SW480 (cell line): ENCODE data around the gene KDELR1.

Experiments used
- DNase-seq: peaks from one replicate; pipeline ENCODE4 v3.0.0-alpha.2; 2016; ENCODE audit warnings: low spot score

The KDELR1 gene

GRCh38 chr19:48371367-48371766 is 20.0 kb downstream of the KDELR1 start:
- no peak for DNase-seq

GRCh38 chr19:48370955-48371354 is 20.4 kb downstream of the KDELR1 start:
- no peak for DNase-seq

GRCh38 chr19:48368936-48369335 is 22.4 kb downstream of the KDELR1 start:
- DNase-seq, result no peak

DNA sequence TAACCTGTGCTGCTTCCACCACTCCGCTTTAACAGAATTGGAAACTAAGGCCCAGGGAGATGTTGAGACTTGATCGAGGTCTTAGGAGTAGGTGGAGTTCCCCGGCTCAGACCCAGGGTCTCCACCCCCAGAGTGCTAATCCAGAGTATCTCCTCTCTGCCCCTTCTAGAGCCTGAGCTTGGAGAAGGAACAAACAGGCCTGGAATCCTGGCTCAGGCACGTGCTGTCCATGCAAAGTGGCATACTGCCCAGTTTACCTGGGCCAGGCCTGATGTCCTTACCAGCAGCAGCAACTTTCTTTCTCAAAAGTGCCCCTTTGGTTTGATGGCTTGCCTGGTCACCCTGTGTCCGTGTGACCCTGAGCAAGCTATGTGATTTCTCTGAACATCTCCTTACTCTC is 23.5 kb downstream of the KDELR1 start:
- no peak for DNase-seq

- no peak for DNase-seq
Observed at GRCh38 chr19:48365602-48366001, 25.7 kb downstream of the KDELR1 start.

DNA sequence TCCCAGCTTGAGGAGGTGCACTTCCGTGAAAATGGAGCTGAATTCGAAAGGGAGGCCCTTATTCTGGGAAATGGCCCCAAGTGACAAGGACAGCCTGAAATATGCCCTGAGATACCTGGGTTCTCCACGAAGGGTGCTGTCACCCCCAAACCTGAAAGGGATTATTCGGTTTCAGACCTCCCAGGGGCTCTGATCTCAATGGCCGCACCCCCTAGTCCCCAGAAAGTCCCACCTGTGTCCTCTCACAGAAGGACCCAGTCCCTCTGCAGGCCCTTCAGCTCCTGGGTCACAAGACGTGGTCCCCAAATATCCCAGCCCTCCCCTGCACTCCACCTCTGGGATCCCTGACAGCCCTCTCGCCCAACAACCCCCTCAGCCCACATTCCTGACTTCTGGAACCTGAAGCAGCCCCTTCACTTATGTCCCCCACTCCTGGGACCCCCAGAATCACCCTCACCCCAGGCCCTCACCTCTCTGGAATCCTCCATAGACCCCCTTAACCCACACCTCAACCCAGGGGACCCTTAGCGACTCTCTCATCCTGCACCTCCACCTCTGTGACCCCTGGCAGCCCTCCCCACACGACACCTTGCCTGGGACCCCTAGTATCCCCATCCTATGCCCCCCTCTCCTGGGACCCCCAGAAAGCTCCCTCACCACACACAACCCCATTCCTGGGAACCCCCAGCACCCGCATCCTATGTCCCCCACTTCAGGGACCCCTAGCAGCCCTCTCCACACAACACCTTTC is 26.6 kb downstream of the KDELR1 start:
- DNase-seq, result no peak

DNA sequence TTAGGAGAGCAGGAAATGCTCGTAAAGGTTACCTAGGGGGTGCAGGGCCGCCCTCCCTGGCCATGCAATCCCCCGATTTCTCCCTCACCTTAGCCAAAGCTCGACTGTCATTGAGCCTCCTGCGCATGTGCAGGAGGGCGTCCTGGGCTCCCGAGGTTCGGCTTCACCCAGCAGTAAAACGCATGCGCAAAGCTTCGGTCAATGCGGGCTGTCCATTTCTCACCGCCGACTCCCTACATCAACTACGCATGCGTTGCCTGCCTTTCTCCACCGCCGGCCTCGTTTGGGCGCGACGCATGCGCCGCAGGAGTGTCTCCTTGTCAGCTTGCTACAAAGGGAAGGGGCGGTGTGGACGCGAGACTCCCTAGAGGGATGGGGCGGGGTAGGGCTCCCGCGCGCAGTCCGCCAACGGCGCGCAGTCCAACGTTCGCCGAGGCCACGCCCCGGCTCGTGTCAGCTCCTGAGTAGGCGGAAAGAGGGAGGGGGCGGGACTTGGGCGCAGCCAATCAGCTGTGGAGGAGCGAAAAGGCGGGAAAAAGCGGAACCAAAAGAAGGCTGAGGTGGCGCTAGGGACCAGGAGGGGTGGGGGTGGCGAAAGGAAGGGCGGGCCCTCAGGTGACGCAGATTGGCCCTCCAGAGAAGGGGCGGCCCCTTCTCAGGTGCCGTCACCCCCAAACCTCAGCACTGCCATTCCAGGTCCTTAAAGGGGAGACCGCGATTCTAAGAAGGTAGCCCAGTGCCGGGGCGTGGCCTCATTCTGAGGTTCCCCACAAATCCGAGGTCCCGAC is 27.3 kb downstream of the KDELR1 start, which contains the start of the genes SYNGR4 and TMEM143:
Gene SYNGR4, plus strand, starts transcription at position 558 of the 788 bp plus-strand sequence. CDS start 1,476 bp downstream, outside the sequence.
Gene TMEM143, minus strand, starts transcription at position 131 of the 788 bp plus-strand sequence. Its CDS starts 20 bp downstream, at position 111.
- DNase-seq, result peak; percentile 100

- no peak for DNase-seq
Observed at GRCh38 chr19:48363500-48363809, 27.9 kb downstream of the KDELR1 start.

DNA sequence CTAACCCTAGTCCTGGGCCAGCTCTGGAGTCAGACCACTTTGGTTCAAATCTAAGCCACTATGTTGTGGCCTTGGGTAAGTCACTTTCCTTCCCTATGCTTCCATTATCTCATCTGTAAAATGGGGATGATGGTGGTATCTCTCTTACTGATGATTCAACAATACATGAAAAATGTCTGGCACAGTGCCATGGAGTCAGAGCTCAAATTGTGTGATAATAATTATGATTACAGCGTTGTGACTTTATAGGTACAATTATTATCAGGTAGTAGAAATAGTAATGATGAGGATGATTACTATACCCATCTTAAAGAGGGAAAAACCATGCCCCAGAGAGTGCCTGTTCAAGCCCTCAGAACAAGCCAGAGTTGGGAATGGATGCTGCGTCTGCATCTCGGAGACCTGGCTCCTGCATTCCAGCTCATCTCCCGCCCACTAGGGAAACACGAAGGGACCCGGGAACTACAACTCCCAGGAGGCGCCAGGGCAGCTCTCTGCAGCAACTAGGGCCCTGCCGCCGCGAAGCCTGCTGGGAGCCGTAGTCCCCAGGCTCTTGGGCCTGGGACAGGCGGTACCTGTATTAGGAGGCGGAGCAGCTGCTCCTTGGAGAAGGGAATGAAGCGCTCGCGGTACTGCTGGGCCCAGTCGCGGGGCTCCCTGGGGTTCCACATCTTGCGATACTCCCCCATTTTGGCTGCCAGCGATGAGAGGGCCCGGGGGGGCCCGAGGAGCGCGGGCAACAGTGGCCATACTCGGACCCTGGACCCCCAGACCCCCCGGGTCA is 28.4 kb downstream of the KDELR1 start:
- DNase-seq, result peak; percentile 99

DNA sequence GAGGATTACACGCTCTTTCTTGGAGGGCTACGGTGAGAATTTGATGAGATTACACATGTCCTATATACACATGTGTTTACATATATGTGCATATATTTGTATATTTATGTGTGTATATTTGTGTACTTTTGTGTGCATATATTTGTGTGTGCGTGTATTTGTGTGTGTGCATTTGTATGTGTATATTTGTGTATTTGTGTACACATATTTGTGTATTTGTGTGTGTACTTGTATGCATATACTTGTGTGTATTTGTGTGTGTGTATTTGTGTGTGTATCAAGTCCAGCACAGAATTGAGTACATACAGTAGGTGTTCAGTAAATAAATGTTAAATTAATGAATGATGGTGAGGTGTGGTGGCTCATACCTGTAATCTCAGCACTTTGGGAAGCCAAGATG is 29.4 kb downstream of the KDELR1 start:
- no peak for DNase-seq

GRCh38 chr19:48359123-48359522 is 32.2 kb downstream of the KDELR1 start:
- no peak for DNase-seq

- DNase-seq, result no peak
Observed at GRCh38 chr19:48355365-48355954, 35.9 kb downstream of the KDELR1 start.

DNA sequence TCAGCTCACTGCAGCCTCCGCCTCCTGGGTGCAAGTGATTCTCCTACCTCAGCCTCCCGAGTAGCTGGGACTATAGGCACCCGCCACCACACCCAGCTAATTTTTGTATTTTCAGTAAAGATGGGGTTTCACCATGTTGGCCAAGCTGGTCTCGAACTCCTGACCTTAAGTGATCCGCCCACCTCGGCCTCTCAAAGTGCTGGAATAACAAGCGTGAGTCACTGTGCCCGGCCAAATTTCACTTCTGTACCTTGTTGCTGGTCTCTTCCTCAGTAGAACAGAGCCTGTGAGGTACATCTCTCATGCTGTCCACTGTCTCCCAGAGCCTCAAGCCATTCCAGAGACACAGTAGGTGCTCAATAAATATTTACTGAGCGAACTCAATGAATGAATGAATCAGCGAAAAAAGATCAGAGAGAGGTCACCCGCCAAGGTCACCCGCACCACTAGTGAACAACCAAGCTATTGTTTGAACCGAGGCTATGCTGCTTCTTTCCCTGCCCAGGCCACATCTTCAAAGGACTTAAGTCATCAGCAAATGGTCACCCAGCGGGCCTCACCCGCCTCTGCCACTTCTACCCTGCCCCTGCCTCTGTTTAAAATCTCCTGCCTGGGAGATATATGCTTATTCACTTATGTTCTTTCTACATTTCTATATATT is 36.9 kb downstream of the KDELR1 start:
- peak; percentile 98 for DNase-seq

GRCh38 chr19:48353677-48354076 is 37.7 kb downstream of the KDELR1 start:
- peak; percentile 56 for DNase-seq

DNA sequence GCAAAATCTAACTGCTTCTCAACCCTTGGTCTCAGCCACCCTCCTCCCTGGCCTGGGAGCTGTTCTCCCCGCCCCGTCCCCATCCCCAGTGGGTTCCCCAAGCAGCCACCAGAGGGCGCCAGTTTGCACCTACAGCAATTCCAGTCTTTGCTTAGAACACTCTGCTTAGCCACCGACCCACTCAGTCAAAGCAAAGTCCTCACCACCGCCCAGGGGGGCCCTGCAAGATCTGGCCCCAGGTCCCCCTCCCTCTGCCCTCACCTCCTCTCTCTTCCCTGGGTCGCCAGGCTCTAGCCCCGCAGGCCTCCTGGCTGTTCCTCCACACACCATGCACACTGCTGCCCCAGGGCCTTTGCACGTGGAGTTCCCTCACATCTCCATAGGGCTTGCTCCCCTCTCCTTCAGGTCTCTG is 40.0 kb downstream of the KDELR1 start:
- DNase-seq, result peak; percentile 52

- no peak for DNase-seq
Observed at GRCh38 chr19:48350856-48351255, 40.5 kb downstream of the KDELR1 start.

DNA sequence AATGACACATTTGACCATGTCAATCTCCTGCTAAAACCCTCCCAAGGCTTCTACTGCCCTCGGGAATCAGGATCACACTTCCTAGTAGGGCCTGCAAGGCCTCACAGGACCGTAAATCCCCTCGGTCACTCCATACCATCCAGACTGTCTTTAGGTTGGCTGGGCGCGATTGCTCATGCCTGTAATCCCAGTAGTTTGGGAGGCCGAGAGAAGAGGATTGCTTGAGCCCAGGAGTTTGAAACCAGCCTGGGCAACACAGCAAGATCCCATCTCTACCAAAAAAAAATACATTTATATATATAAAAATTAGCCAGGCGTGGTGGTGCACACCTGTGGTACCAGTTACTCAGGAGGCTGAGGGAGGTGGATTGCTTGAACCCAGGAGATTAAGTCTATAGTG is 42.6 kb downstream of the KDELR1 start:
- no peak for DNase-seq

DNA sequence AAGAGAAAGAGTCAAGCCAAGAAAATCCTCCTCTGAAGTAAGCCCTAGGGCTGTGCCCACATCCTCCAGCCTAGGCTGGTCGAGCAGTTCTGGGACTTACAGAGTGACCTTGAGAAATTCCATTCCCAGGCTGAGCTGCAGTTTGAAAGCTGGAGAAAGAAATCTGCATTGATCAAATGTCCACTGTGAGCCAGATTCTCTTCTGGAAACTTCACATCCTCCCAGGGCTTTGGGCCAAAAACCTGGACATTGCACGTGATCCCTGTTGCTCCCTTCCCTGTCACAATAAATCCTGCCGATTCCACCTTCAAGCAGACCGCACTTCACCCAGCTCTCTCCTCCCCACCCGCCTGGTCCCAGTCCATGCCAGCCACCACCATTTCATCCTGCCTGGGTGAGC is 43.3 kb downstream of the KDELR1 start:
- no peak for DNase-seq

DNA sequence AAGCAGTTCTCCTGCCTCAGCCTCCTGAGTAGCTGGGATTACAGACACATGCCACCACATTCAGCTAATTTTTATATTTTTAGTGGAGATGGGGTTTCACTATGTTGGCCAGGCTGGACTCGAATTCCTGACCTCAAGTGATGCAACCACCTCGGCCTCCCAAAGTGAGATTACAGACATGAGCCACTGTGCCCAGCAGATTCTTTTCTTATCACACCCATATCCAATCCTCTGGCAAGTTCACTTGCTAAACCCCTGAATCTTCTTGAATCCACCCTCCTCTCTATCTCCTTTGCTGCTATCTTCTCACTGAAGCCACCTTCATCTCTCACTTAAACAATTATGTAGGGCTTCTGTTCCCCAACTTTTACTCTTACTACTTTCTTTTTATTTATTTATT is 45.2 kb downstream of the KDELR1 start:
- DNase-seq, result no peak

GRCh38 chr19:48344892-48345291 is 46.5 kb downstream of the KDELR1 start:
- no peak for DNase-seq

GRCh38 chr19:48342841-48343540 is 48.4 kb downstream of the KDELR1 start:
- no peak for DNase-seq
